NOMO-1 treated with DMSO at 0.1 percent for 48 hours (cell line): ENCODE measurements around the gene TAS2R39.
A peak's percentile ranks its signal among the peaks of the same experiment; 100 is the strongest.

Experiments
- DNase-seq: peaks from one replicate; lab custom pipeline; 2025; ENCODE audit not compliant: unreplicated experiment; lab: John Stamatoyannopoulos, UW

The TAS2R39 gene

GRCh38 chr7:143216151-143216550 is 32.9 kb downstream of the TAS2R39 start:
- no peak for DNase-seq

GRCh38 chr7:143216686-143217085 is 33.5 kb downstream of the TAS2R39 start:
- no peak for DNase-seq

- DNase-seq, result no peak
These were observed 34.6 kb downstream of the TAS2R39 start for GRCh38 chr7:143217806-143218205.

DNA sequence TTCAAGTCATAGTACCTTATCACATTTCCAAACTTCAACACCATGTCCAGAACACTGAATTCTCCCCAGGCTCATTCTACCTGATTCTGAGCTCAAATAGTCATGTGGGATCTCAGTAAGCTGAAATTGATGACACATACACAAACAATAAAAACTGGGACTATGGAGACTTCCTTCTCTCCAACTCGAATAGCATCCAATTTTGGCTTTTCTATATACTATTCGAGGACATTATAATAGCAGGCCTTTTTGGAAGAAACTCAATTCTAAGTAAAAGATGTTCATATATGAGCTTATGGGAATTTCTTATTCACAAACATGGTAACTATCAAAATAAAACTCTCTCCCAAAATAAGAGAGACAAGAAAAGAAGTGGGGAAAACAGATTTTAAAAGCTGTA is 38.1 kb downstream of the TAS2R39 start:
- no peak for DNase-seq

DNA sequence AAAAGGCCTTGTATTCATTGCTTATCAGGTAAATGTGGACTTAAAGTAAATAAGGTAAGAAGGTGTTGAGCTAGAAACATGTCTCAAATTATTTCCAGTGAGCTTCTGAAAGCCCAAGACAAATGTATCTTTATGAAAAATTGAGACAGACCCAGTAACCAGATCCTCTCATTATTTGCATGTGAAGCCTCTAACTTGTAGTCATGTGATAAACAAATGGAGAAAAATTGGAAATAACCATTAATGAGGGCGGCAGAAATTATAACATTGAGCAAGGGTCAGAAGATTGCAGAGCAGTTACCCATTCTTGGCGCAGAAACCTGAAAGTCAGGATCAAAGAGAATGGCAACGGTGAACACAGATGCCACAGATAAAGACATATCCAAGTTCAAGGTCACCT is 38.5 kb downstream of the TAS2R39 start, which contains the start of gene TAS2R40:
TAS2R40 (plus strand) TSS at position 301 of the 400 bp plus-strand sequence; CDS start at position 343, 42 bp downstream.
- DNase-seq, result no peak

- DNase-seq, result peak; percentile 68
These were observed 39.6 kb downstream of the TAS2R39 start for GRCh38 chr7:143222782-143223181.

DNA sequence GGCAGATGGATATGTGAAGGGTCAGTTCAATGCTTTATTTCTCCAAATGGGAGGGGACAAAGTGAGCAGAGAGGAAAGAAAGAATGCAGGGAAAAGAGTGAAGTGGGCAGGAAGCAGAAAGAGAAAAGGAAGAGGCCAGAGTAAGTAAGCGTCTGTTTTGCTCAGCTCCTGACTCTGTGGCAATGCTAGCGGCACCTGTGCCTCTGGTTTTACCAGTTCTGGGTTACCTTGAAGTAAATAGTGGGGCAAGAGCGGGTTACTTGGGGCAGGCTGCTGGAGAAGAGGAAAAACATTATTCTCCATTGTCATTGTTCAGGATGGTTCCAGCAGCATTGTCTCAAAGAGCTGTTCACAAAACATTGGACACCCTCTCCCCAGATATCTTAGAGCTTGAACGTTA is 40.6 kb downstream of the TAS2R39 start:
- DNase-seq, result no peak

DNA sequence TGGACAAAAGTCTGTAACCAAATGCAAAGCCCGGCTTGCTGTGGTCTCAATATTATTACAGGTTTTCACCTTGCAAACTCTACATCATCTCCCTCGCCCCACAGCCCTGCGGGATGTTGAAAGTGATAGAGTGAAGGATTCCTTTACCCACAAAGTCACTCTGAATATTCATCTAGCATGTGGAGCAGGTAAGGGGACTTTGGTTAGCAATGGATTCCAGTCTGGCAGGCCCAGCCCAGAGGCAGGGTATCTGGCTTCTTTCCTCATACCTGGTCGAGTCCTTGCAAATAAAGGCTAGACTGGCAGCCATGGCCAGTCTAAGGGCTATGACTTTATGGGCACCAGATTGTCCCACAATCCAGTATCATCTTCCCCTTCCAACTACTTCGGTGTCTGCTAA is 41.8 kb downstream of the TAS2R39 start:
- DNase-seq, result no peak

GRCh38 chr7:143227806-143228205 is 44.6 kb downstream of the TAS2R39 start:
- DNase-seq, result no peak

DNA sequence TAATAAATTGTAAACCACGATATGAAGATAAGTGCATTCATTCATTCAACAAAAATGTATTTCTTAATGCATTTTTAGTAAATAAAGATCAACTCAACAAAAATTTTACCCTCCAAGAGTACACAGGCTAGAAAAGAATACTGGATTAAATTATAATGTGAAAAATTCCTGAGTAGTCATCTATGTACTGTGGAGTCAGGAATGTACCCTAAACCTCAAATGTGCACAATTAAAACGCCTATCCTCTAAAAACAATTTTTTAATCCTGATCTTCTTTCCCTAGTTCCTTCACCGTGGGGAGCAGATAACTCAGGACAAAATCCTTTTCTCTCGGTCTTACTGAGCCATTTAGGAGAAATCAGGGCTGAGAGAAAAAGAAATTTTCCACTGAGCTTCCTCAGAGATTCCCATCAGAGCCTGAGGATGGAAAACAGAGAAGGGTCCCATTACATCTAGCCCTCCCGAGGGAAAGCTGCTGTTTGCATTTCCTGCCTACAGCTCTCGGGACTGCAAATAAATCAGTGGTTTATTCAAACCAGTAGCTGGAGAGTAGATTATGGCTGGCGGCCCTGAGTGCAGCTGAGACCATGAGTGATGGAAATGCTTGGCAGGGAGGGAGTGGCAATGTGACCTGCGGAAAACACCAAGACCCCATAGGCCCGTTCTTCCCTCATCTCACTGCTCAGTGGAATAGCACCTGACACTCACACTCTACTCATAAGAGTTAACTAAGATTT is 46.0 kb downstream of the TAS2R39 start:
- no peak for DNase-seq

DNA sequence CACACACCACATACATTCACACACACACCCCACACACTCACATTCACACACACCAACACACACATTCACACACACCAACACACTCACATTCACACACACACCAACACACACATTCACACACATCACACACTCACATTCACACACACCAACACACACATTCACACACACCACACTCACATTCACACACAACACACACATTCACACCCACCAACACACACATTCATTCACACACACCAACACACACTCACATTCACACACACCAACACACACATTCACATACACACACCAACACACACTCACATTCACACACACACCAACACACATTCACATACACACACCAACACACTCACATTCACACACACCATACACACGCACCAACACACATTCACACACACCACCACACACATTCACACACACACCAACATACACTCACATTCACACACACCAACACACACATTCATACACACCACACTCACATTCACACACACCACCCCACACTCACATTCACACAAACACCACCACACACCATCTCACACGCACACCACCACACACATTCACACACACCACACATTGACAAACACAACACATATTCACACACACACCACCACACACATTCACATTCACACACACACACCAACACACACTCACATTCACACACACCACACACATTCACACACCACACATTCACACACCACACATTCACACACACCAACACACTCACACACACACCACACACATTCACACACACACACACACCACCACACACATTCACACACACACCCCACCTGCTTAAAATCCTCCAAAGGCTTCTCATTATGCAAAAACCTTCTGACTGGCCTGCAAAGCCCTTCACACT is 47.6 kb downstream of the TAS2R39 start:
- no peak for DNase-seq
